ENCODE results near the gene SIPA1L3. TPM values are rescaled to one million over a fixed set of nuclear protein-coding genes. Genes with fewer than 3 reads are reported as not detected.
"Not testable (repeated sequence)": the region's sequence is repeated elsewhere in the genome, so short reads cannot be mapped to it uniquely, and the experiment has no call there.

Gene SIPA1L3
- total RNA-seq, 1 donor from 2014 or later, result 77.2 TPM

GRCh38 chr19:38070573-38070972 lies 163.6 kb downstream of the SIPA1L3 start:
- peak; percentile 93 for DNase-seq (ENCODE audit: low read depth)

GRCh38 chr19:38071054-38071453 lies 164.0 kb downstream of the SIPA1L3 start:
- DNase-seq (ENCODE audit: low read depth), result not testable (repeated sequence)

GRCh38 chr19:38071647-38072046 lies 164.6 kb downstream of the SIPA1L3 start:
- DNase-seq (ENCODE audit: low read depth), result no peak

- DNase-seq (ENCODE audit: low read depth), result no peak
Measured at GRCh38 chr19:38072776-38073750, 166.1 kb downstream of the SIPA1L3 start.

- DNase-seq (ENCODE audit: low read depth), result no peak
Measured at GRCh38 chr19:38073841-38074685, 167.1 kb downstream of the SIPA1L3 start.

- DNase-seq (ENCODE audit: low read depth), result no peak
Measured at GRCh38 chr19:38076337-38076736, 169.3 kb downstream of the SIPA1L3 start.

GRCh38 chr19:38078302-38078930 lies 171.4 kb downstream of the SIPA1L3 start:
- no peak for DNase-seq (ENCODE audit: low read depth)

- peak; percentile 90 for DNase-seq (ENCODE audit: low read depth)
Measured at GRCh38 chr19:38079926-38080380, 172.9 kb downstream of the SIPA1L3 start.

GRCh38 chr19:38081547-38082255 lies 174.7 kb downstream of the SIPA1L3 start:
- no peak for DNase-seq (ENCODE audit: low read depth)

- no peak for DNase-seq (ENCODE audit: low read depth)
Measured at GRCh38 chr19:38082256-38083118, 175.5 kb downstream of the SIPA1L3 start.

GRCh38 chr19:38084196-38084595 lies 177.2 kb downstream of the SIPA1L3 start:
- DNase-seq (ENCODE audit: low read depth), result no peak

- no peak for DNase-seq (ENCODE audit: low read depth)
Measured at GRCh38 chr19:38089440-38089839, 182.4 kb downstream of the SIPA1L3 start.

- no peak for DNase-seq (ENCODE audit: low read depth)
Measured at GRCh38 chr19:38093154-38093553, 186.1 kb downstream of the SIPA1L3 start.

- DNase-seq (ENCODE audit: low read depth), result no peak
Measured at GRCh38 chr19:38093587-38093986, 186.6 kb downstream of the SIPA1L3 start.

- DNase-seq (ENCODE audit: low read depth), result peak; percentile 80
Measured at GRCh38 chr19:38095411-38096308, 188.7 kb downstream of the SIPA1L3 start.

- DNase-seq (ENCODE audit: low read depth), result no peak
Measured at GRCh38 chr19:38099966-38100365, 193.0 kb downstream of the SIPA1L3 start.

- no peak for DNase-seq (ENCODE audit: low read depth)
Measured at GRCh38 chr19:38100589-38100988, 193.6 kb downstream of the SIPA1L3 start.

GRCh38 chr19:38101723-38102122 lies 194.7 kb downstream of the SIPA1L3 start:
- DNase-seq (ENCODE audit: low read depth), result no peak

- DNase-seq (ENCODE audit: low read depth), result no peak
Measured at GRCh38 chr19:38105574-38105973, 198.6 kb downstream of the SIPA1L3 start.
